GM21717 (cell line): ENCODE measurements around the gene PTPN1.

Experiments used
- ATAC-seq: cut with Tn5 transposase; IDR thresholded peaks from one replicate; pipeline ENCODE4 v1.9.1; 2021; ENCODE audit warnings: mild to moderate bottlenecking, moderate library complexity; ENCODE audit not compliant: unreplicated experiment

The PTPN1 gene

GRCh38 chr20:50628853-50629669 lies 118.9 kb downstream of the PTPN1 start:
- ATAC-seq = no peak

GRCh38 chr20:50629670-50630045 lies 119.5 kb downstream of the PTPN1 start:
- no peak for ATAC-seq

DNA sequence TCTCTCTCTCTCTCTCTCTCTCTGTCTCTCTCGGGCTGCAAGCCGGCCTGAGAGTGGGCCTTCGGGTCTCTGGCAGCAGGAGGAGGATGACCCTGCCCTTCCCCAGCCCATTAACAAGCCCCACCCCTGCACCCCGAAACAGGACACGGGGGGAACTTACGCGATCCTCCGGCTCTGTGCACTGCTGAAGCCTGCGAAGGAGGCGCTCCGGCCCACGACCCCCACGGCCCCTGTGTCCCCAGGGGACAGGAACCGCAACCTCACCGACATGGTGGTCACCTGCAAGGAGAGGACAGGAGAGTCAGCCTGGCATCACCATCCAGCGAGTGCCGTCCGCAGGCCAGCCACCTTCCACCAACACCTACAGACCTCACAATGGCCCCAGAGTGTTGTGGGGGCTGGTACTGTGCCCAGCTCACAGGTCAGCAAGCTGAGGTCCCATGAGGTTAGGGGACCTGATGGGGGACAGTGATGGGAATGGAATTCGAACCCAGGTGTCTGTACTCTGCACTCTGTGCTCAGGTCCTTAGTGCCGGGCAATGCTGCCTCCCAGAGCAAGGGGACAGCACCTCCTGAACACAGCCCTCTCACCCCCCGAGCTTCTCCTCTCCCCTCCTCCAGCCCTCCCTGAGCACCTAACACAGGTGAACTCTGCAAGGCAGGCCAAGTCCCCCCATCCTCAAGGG lies 120.5 kb downstream of the PTPN1 start:
- ATAC-seq = no peak

- ATAC-seq = no peak
Measured at GRCh38 chr20:50632236-50632635, 122.1 kb downstream of the PTPN1 start.

- no peak for ATAC-seq
Measured at GRCh38 chr20:50632701-50633100, 122.5 kb downstream of the PTPN1 start.

- ATAC-seq = no peak
Measured at GRCh38 chr20:50633361-50633760, 123.2 kb downstream of the PTPN1 start.

DNA sequence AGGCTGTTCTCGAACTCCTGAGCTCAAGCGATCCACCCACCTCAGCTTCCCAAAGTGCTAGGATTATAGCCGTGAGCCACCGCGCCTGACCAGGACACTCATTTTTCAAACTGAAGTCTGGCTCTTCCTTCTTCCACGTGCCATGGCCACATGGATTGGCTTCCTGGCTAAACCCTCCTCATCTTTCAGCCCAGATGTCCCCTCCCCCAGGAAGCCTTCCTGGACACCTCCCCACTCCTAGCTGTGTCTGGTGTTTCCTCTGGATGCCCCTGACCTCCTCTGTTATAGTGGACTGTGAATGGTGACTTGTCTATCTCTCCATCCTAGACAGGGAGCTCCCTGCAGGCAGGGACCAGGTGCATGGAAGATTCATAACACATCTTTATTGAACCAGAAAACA lies 124.0 kb downstream of the PTPN1 start:
- no peak for ATAC-seq
